ENCODE results near the gene AOC1.

DNA sequence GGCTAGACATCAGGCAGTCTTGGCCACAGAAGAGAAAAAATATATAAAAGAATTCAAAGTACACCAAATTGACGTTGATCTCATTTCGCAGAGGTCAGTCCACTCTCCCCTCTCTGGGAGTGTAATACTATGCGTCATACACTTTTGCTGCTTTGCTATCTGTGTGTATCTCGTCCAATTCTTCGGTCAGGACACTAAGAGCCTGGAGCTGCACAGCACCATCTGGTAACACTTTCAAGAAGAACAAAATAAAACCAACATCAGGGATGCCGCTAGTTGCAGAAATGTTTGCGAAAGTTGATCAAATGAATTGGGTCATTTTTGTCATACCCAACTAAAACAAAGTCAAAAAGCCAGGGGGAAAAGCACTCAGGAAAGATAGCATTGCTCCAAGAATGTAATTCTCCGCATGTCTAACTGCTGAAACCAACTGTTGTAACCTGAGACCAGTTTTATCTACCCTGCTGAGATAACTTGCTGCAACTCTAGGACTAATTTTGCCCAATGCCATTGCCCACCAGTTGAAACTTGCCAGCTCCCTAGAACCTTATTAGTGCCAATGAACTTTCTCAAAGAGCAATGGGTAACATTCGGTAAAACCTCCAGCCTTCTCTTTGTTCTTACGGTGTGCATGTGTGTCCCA lies 28.7 kb upstream of the AOC1 start:
- TF ChIP-seq, protein P1, sequence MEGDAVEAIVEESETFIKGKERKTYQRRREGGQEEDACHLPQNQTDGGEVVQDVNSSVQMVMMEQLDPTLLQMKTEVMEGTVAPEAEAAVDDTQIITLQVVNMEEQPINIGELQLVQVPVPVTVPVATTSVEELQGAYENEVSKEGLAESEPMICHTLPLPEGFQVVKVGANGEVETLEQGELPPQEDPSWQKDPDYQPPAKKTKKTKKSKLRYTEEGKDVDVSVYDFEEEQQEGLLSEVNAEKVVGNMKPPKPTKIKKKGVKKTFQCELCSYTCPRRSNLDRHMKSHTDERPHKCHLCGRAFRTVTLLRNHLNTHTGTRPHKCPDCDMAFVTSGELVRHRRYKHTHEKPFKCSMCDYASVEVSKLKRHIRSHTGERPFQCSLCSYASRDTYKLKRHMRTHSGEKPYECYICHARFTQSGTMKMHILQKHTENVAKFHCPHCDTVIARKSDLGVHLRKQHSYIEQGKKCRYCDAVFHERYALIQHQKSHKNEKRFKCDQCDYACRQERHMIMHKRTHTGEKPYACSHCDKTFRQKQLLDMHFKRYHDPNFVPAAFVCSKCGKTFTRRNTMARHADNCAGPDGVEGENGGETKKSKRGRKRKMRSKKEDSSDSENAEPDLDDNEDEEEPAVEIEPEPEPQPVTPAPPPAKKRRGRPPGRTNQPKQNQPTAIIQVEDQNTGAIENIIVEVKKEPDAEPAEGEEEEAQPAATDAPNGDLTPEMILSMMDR (IDR thresholded peaks at IDR 0.05): no peak
- no peak for TF ChIP-seq POLR2A (IDR thresholded peaks at IDR 0.05; ENCODE audit: low read depth)
- TF ChIP-seq POLR2AphosphoS5 (IDR thresholded peaks at IDR 0.05): no peak
